GM18907 (cell line): ENCODE results near the gene MSRB1.

Experiments used
- ATAC-seq: cut with Tn5 transposase; IDR thresholded peaks from one replicate; pipeline ENCODE4 v1.9.1; 2021; ENCODE audit warnings: mild to moderate bottlenecking, moderate library complexity; ENCODE audit not compliant: unreplicated experiment

MSRB1 gene

DNA sequence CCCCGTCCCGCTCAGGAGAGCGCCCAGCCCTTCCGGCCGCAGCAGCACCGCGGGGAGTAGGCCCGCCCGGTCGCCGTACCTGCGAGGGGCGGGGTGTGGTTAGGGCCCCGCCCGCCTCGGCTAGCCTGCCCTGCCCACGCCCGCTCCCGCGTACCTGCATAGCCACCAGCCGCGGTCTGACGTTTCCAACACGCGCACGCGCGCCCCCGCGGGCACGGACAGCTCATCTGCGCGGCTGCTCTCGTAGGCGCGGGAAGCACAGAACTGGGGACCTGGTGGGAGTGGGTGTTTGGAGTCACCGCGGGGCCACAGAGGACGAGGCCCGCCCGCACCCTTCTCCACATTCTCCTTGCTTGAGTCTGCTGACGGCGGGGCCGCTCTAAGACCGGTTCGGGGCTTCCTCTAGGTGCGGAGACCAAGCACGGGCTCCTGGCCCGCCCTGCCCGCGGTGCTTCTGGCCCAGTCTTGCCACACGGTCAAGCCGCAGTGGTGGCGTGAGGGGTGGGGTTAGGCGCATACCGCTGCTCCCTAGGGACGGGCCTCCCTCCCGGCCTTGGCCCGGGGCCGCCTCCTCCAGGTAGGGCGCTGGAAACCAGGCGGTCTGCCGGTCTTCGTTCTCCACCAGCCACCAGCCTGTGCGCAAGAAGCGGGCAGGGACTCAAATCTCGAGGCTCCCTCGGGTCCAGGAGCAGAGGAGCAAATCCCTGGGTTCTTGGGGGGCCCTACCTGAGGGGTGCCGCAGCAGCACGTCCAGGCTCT is 36.5 kb upstream of the MSRB1 start:
- no peak for ATAC-seq

DNA sequence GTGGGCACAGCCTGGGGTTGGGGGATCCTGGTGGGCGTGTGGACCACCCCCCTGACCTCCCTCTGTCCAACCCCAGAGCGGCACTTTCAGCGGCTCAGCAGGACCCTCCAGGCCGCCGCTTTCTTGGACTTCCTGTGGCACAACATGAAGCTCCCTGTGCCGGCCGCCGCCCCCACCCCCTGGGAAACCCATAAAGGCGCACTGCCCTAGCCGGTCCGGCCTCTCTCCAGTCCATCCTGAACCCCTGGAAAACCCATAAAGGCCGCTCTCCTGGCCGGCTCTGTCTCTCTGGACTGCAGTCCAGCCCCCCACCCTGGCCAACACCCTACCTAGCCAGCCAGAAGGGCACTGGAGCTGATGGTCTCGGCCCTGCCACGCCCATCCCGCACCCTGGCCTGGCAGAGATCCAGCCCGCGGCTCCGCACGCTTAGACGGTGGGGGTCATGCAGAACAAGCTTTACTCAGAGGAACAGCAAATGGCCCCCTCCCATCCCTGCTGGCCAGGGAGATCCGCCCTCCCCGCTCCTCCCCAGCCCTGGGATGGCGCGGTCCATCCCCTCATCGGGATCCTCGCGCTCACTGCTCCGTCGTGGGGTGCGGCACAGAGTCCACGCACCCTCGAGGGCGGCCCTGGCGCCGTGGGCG is 35.6 kb upstream of the MSRB1 start:
- ATAC-seq: no peak

DNA sequence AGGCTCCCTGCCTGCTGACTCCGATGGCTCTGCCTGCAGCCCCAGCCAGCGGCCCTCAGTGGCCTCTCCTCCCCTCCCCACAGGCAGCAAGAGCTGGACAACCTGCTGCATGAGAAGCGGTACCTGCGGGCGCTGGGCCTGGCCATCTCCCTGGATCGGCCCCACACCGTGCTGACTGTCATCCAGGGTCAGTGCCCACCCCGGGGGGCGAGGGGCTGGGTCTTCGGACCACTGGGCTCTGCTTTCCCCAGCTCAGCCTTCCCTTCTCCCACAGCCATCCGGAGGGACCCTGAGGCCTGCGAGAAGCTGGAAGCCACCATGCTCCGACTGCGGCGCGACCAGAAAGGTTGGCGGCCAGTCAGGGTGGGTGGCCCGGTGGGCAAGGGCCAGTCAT is 34.9 kb upstream of the MSRB1 start:
- ATAC-seq: no peak

DNA sequence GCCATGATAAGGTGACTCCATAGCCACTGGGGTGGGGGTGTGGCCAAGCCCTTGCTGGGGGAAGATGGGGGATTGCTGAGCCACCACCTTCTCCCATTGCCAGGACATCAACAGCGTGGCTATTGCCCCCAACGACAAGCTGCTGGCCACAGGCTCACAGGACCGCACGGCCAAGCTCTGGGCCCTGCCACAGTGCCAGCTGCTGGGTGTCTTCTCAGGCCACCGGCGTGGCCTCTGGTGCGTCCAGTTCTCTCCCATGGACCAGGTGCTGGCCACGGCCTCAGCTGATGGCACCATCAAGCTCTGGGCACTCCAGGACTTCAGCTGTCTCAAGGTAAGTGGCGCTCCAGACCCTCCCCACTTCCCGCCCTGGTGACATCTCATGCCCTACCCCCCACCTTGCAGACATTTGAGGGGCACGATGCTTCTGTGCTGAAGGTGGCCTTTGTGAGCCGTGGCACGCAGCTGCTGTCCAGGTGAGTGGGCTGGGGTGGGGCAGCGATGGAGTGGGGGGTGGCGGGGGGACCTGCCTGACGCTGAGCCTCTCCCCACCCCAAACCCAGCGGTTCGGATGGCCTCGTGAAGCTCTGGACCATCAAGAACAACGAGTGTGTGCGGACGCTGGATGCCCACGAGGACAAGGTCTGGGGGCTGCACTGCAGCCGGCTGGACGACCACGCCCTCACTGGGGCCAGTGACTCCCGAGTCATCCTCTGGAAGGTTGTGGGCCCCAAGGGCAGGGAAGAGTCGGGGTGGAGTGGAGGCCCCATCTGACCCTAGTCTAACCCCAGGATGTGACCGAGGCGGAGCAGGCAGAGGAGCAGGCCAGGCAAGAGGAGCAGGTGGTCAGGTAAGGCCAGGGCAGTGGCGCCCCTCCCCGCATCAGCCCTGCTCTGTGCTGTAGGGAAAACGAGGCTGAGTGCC is 34.2 kb upstream of the MSRB1 start:
- ATAC-seq: no peak

DNA sequence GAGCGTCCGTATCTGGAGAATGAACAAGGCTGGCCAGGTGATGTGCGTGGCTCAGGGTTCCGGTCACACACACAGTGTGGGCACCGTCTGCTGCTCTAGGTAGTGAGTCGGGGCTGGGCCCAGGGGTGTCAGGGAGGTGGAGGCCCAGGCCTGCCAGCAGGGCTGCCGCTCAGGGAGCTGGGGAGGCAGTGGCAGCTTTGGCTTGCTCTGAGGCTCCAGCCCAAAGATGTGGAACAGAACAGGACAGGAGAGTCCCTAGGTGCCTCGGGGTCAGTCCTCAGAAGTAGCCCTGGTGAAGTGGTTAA is 33.2 kb upstream of the MSRB1 start:
- no peak for ATAC-seq

DNA sequence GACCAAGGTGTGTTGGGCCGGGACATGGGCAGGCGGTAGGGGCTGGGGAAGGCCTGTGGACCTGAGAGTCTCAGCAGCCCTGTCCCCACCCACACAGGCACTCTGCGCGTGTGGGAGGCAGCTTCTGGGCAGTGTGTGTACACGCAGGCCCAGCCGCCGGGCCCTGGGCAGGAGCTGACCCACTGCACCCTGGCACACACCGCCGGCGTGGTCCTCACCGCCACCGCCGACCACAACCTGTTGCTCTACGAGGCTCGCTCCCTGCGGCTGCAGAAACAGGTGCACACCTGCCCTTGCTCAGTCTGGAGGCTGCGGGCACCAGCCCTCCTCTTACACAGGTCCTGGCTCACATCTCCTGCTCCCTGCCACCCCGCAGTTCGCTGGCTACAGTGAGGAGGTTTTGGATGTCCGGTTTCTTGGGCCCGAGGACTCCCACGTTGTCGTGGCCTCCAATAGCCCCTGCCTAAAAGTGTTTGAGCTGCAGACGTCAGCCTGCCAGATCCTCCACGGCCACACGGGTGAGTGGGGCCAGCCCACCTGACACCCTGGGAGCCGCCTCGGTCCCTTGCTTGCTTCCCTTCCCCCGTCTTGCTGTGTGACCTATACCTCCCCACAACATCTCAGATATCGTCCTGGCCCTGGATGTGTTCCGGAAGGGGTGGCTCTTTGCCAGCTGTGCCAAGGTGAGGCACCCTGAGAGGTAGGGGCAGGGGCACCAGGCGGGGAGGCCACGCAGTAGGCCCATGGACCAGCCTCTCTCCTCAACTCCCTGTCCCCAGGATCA is 32.6 kb upstream of the MSRB1 start:
- no peak for ATAC-seq

DNA sequence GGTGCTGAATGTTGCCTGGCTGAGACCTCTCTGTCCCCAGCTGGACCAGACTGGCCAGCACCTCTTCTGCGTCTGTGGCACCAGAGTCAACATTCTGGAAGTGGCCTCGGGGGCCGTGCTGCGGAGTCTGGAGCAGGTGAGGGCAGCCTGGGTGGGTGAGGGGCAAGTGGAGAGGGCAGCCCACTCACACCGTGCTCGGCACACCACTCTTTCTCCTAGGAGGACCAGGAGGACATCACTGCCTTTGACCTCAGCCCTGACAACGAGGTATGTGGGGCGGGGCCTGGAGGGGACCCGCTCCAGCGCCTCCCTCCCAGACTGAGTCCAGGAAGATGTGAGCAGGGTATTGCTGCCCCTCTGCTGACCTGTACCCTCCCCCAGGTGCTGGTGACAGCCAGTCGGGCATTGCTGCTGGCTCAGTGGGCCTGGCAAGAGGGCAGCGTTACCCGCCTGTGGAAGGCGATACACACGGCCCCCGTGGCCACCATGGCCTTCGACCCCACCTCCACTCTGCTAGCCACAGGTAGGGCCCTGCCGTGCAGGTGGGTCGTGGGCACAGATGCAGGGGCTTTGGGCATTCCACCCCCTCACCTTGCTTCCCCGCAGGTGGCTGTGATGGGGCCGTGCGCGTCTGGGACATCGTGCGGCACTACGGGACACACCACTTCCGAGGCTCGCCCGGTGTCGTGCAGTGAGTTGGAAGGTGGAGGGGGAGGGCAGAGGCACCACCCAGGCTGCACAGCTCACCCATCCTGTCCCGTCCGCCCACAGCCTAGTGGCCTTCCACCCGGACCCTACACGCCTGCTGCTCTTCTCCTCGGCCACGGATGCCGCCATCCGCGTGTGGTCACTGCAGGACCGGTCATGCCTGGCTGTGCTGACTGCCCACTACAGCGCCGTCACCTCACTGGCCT is 31.4 kb upstream of the MSRB1 start:
- no peak for ATAC-seq

DNA sequence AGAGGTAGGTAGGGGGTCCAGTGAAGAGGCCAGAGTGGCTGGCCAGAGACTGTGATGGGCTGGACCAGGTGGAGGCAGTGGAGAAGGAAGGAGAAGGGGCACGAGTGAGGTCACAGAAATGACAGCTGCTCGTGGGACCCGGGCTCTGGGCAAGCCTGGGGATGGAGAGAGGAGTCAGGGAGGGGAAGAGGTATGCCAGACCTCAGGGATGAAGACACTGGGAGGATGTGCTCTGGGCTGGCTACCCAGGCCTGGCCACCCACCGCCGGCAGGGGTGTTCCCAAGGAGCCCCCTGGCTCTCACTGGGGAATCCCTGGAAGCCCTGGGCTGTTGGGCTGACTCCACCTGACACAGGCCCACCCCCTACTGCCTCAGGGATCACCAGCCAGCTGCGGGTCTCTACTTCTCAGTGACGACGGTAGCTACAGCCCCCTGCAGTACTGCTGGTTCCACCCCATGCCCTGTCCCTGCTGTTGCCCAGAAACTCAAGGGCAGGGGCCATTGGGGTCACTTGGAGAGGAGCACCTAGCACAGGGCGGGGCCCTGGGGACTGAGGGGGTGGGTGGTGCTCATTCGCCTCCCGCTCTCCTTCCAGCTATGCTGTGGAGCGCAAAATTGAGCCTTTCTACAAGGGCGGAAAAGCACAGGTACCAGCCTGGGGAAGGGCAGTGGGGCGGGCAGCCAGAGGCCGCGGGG is 30.6 kb upstream of the MSRB1 start:
- no peak for ATAC-seq

DNA sequence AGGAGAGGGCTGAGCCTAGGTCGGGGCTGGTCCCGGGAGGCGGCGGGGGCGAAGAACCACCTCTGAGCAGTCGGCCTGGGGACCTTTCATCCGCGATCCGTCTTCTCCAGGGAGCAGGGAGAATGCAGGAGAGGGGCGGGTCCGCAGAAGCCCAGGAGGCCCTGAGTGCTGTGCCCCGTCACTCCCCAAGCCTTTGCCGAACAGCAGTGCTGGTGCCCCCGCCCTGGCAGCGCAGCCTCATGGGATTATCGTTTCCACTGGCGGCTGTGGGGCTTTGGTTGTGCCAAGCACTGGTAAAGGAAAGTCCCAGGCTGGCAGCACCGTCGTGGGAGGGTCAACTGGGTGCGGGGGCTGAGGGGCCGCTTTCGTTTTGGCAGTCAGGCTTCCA is 29.5 kb upstream of the MSRB1 start:
- no peak for ATAC-seq

DNA sequence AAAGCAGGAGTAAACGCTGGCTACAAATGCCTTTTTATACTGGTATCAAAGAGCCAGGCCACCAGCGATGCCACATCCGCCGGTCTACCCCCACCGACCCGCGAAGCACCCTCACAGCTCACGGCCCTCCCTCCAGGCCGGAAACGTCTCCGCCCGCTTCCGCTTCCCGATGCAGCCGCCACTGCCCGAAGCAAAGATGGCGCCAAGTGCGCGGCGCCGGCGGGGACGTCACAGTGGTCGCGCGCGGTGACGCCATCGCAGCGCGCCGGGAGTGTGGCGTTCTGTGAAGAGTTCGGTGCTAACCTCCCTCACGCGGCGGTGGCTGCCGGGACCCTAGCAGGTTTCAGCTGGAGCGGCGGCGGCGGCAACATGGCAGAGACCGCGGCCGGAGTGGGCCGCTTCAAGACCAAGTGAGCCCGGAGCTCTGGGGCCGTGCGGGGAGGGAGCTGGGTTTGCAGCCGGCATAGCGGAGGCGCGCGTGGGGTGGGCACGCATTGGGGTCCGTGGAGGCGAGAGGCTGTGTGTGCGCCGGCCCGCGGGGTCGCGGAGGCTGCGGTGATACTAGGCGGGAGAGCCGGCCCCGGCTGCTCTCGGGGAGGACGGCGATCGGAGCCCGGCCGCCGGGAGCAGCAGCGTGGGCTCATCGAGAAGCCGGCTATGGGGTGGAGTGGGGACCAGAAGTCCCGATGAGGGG is 28.9 kb upstream of the MSRB1 start, which contains the start of gene TBL3:
TBL3 (plus strand) TSS at position 258 of the 694 bp plus-strand sequence; CDS start at position 370, 112 bp downstream.
- ATAC-seq: peak; percentile 74

DNA sequence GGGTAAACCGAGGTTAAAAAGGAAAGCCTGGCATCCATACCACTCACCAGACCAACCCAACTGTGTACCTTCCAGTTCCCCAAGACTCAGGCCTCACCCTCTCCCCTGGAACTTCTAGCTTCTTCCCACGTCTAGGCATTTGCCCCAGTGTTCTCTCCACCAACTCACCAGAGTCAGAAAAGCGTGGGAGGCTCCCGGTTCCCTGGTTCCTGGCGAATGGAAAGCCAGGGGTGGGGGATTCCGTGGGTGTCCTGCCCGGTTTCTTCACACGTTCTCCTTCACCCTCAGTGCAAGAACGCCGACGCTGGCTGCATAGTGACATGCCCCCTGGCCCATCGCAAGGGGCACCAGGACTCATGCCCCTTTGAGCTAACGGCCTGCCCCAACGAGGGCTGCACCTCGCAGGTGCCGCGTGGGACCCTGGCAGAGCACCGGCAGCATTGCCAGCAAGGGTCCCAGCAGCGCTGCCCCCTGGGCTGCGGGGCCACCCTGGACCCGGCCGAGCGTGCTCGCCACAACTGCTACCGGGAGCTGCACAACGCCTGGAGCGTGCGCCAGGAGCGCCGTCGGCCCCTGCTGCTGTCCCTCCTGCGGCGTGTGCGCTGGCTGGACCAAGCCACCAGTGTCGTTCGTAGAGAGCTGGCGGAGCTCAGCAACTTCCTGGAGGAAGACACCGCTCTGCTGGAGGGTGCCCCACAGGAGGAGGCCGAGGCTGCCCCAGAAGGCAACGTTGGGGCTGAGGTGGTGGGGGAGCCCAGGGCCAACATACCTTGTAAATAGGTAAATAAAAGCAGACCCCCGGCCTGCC is 25.4 kb upstream of the MSRB1 start:
- ATAC-seq: no peak

DNA sequence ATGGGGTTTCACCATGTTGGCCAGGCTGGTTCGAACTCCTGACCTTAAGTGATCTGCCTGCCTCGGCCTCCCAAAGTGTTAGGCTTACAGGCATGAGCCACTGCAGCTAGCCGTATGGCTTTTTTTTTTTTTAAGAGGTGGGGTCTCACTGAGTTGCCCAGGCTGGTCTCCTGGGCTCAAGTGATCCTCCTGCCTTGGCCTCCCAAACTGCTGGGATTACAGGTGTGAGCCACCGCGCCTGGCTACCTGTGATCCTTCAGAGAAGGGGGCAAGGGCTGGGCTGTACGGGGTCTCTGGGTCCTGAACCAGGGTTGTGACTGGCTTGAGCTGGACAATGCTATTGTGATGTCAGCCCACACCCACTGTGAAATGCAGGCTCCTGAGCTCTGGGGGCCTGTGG is 23.5 kb upstream of the MSRB1 start, which contains the start of gene RNF151:
RNF151 (plus strand) TSS at position 397 of the 400 bp plus-strand sequence. CDS start 26 bp downstream, outside the sequence.
- ATAC-seq: no peak

DNA sequence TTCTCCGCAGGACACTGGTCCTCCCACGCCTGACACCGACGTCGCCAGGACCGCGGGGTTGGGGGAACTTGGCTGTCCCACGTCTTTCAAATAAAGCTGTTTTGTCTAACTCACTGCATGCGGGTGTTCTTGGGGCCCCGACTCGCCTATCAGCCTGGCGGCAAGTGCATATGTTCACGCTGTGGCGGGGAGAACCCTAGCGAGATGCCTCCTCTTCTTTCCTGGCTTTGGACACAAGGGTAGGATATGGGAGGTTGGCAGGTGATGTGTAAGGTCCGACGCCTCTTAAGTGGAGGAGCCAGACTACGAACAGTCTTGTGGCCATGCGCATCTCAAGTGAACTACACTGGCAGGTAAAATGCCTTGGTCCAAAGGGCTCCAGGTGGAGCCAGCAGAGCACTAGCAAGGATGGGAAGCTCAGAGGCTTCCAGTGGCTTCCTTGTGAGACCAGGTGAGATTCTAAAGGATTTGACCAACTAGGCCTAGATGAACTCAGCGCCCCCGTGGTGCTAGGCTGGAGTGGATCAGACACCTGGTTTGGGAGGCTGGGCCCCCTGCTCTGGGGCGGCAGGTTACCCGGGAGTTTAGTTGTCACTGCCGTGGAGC is 22.5 kb upstream of the MSRB1 start:
- ATAC-seq: no peak

DNA sequence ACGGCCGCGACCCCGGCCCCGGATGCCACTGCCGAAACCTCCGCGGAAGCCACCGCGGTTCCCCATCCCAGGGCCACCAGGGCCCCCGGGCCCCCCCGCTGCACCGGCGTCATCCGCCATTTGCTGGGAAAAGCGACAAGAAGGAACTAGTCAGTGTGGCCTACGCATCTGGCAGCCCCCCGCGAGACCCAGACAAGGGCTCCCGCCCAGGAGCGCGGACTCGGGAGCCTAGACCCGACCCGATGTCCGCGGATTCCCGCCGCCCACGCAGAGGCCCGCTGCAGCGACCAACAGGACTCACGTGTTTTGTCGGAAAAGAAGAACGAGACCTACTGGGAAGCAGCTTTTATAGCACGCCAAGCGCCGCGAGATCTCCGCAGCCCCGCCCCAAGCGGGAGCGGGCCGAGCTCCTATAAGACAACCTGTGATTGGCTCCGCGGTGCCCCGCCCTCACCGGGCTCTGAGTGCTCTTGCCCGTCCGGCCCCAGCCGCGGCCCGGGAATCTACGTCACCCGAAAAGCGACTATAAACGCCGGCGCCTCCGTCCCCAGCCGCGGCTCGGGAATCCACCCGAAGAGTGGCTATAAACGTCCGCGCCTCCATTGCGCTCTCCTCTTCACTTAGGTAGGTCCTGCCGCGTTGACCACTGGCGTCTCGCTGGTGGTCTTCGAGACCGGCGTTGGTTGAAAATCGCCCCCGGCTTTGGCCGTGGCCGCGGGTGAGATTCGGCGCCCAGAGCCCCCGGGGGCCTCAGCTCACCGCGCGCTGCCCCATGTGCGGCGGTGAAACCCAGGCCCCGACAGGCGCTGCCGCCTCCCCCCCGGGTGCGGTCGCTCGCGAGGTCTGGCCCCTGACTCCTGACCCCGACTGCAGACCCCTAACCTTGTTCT is 21.8 kb upstream of the MSRB1 start, which contains the start of gene RPS2:
RPS2 (minus strand) TSS at position 321 of the 890 bp plus-strand sequence; CDS start at position 120, 201 bp downstream.
- peak; percentile 81 for ATAC-seq

DNA sequence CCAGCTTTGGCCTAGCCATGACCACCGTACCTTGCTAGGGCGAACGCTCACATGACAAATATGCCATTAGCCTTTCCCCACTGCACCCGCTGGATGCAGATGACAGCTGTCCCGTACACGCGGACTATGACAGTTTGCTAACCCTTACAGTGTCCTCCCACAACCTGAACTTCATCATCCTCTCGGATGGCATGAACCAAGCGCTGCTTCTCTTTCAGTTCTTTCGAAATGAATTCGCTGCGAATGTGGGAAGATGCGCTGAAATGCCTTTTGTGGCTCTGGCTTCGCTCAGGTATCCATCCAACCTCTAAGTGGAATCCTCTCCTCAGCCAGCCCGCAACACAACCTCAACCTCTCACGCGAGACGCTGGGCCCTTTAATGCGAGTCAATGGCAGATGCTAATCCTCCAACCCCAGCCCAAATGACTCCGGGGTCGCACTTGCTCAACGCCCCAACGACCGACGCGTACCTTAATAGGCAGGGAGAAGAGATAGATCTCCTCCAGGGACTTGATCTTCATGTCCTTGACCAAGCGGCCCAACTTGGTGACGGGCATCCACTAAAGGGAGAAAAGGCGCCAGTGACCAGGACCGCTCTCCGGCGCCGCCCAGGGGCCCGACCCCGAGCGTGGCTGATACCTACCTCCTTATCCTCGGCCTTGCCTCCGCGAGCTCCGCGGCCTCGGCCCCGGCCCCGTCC is 21.0 kb upstream of the MSRB1 start:
- peak; percentile 18 for ATAC-seq
